ENCODE results near the gene KDM7A.

KDM7A gene

GRCh38 chr7:140142031-140142430 lies 34.8 kb downstream of the KDM7A start:
- no peaks in the 10 kb centered on the region for H3K36me3 ChIP-seq (ENCODE audit: control insufficient read depth in 2 of 2, insufficient read depth in 1 of 2, low read length in 2 of 2)
- ChIA-PET CTCF (no interaction called here), POLR2A (no interaction called here)

GRCh38 chr7:140141256-140141655 lies 35.5 kb downstream of the KDM7A start:
- CTCF ChIA-PET: interaction anchor here (0.7 kb wide), 1 partner anchor 9 kb away, joined by 3 read pairs; no protein-coding TSS in a partner anchor
- POLR2A ChIA-PET: no interaction called here
- no peak for TF ChIP-seq ZNF658 (tag by site-specific recombination; IDR thresholded peaks at IDR 0.05)
- no peak for TF ChIP-seq PRDM1 (tag by site-specific recombination; IDR thresholded peaks at IDR 0.05)
- no peak for TF ChIP-seq ZNF776 (tag by site-specific recombination; IDR thresholded peaks at IDR 0.05; ENCODE audit: borderline replicate concordance)
- no peak for TF ChIP-seq ZNF184 (tag by site-specific recombination; IDR thresholded peaks at IDR 0.05)
- TF ChIP-seq ZNF112 (tag by site-specific recombination; IDR thresholded peaks at IDR 0.05): no peak
- no peak for TF ChIP-seq MEIS1 (CRISPR knock-in tag; IDR thresholded peaks at IDR 0.05; ENCODE audit: borderline replicate concordance)
- TF ChIP-seq ZNF645 (tag by site-specific recombination; IDR thresholded peaks at IDR 0.05): no peak
- no peak for TF ChIP-seq ZFHX2 (tag by site-specific recombination; conservative IDR thresholded peaks at IDR 0.05)
- no peak for TF ChIP-seq ZNF677 (tag by site-specific recombination; IDR thresholded peaks at IDR 0.05)
- TF ChIP-seq ZNF76 (tag by site-specific recombination; IDR thresholded peaks at IDR 0.05; ENCODE audit: borderline replicate concordance, low read depth): no peak
- no peak for TF ChIP-seq ZNF830 (tag by site-specific recombination; IDR thresholded peaks at IDR 0.05; ENCODE audit: low read depth)

More at GRCh38 chr7:140142031-140142430, 34.8 kb downstream of the KDM7A start:
- no peaks in the 10 kb centered on the region for H3K4me1 ChIP-seq (ENCODE audit: control insufficient read depth, insufficient read depth, low read length)
- TF ChIP-seq ZBTB20 (tag by site-specific recombination; IDR thresholded peaks at IDR 0.05) (no peak), PRDM6 (tag by site-specific recombination; IDR thresholded peaks at IDR 0.05) (0 out of 2 replicates have a peak, but pooled peaks have one; percentile 14)
- no peaks in the 10 kb centered on the region for H3K9me3 ChIP-seq (ENCODE audit: control insufficient read depth, insufficient read depth, low read depth, low read length)
- no peak overlapping the region for H3K27ac ChIP-seq (ENCODE audit: extremely low read depth, low read depth, low read length)
- no peak overlapping the region for H3K4me3 ChIP-seq (ENCODE audit: low read depth, low read length)

GRCh38 chr7:140137078-140137477 lies 39.7 kb downstream of the KDM7A start:
- CTCF ChIA-PET: no interaction called here
- peaks cover 0 to 4% of the 10 kb centered on the region in 2 experiments; a peak in 1 of 3 replicates for H3K36me3 ChIP-seq (ENCODE audit: control insufficient read depth in 2 of 2, insufficient read depth in 1 of 2, low read length in 2 of 2)
- POLR2A ChIA-PET: no interaction called here
- no peaks in the 10 kb centered on the region for H3K4me1 ChIP-seq (ENCODE audit: control insufficient read depth, insufficient read depth, low read length)
- TF ChIP-seq SCRT1 (tag by site-specific recombination; IDR thresholded peaks at IDR 0.05; ENCODE audit: borderline replicate concordance) (no peak), ZNF23 (tag by site-specific recombination; IDR thresholded peaks at IDR 0.05; ENCODE audit: borderline replicate concordance) (no peak), ZNF785 (tag by site-specific recombination; IDR thresholded peaks at IDR 0.05) (no peak), HIC1 (tag by site-specific recombination; IDR thresholded peaks at IDR 0.05) (no peak), ZFP69B (tag by site-specific recombination; IDR thresholded peaks at IDR 0.05) (no peak), ZNF155 (tag by site-specific recombination; IDR thresholded peaks at IDR 0.05) (no peak), ZNF19 (tag by site-specific recombination; IDR thresholded peaks at IDR 0.05; ENCODE audit: low read depth) (no peak), ZNF280C (tag by site-specific recombination; IDR thresholded peaks at IDR 0.05) (no peak), ZNF76 (tag by site-specific recombination; IDR thresholded peaks at IDR 0.05; ENCODE audit: borderline replicate concordance, low read depth) (no peak), ZNF416 (tag by site-specific recombination; IDR thresholded peaks at IDR 0.05) (no peak), ZNF239 (tag by site-specific recombination; IDR thresholded peaks at IDR 0.05) (no peak), ZNF660 (tag by site-specific recombination; IDR thresholded peaks at IDR 0.05) (no peak), ZFP3 (tag by site-specific recombination; IDR thresholded peaks at IDR 0.05; ENCODE audit: low read depth) (no peak)
- no peak overlapping the region for H3K4me3 ChIP-seq (ENCODE audit: low read depth, low read length)
- H3K27ac ChIP-seq (ENCODE audit: extremely low read depth, low read depth, low read length): no peak overlapping the region
- H3K9me3 ChIP-seq (ENCODE audit: control insufficient read depth, insufficient read depth, low read depth, low read length): no peaks in the 10 kb centered on the region

More at GRCh38 chr7:140141256-140141655, 35.5 kb downstream of the KDM7A start:
- H3K9me3 ChIP-seq (ENCODE audit: control insufficient read depth, insufficient read depth, low read depth, low read length): no peaks in the 10 kb centered on the region
- no peak overlapping the region for H3K4me3 ChIP-seq (ENCODE audit: low read depth, low read length)
- no peak overlapping the region for H3K27ac ChIP-seq (ENCODE audit: extremely low read depth, low read depth, low read length)
- no peaks in the 10 kb centered on the region for H3K36me3 ChIP-seq (ENCODE audit: control insufficient read depth in 2 of 2, insufficient read depth in 1 of 2, low read length in 2 of 2)
- H3K4me1 ChIP-seq (ENCODE audit: control insufficient read depth, insufficient read depth, low read length): no peaks in the 10 kb centered on the region

All from HEK293 (cell line).